Right lobe of liver (tissue), 6 donors: ENCODE measurements around the gene ZNF735. TPM values are rescaled to one million over a fixed set of nuclear protein-coding genes. Genes with fewer than 3 reads are reported as not detected.
"Not testable (repeated sequence)": the region's sequence is repeated elsewhere in the genome, so short reads cannot be mapped to it uniquely, and the experiment has no call there.

Source experiments
- ATAC-seq, 4 donors: fragments of 200-7000 bp; cut with Tn5 transposase; one replicate each; pipeline ENCODE4 v1.9.1; 2020; ENCODE audit warnings: mild to moderate bottlenecking in 4 of 4, moderate library complexity in 4 of 4
- DNase-seq, 3 donors: peaks; one replicate each; pipeline ENCODE4 v3.0.0-alpha.2; 2020
- H3K27ac ChIP-seq, 3 donors: fragments of 200-600 bp; one replicate each; pipeline ENCODE4 v1.8.0; 2022
- H3K27me3 ChIP-seq, 2 donors: fragments of 200-600 bp; one replicate each; pipeline ENCODE4 v1.8.0; 2022
- H3K36me3 ChIP-seq, 4 donors: fragments of 200-600 bp; sonication (generic) in 1 of 4; one replicate each; pipeline versions ENCODE4 v1.5.1 to v1.8.0; 2017 to 2022; ENCODE audit warnings: control low read depth in 1 of 4
- H3K4me1 ChIP-seq, 4 donors: fragments of 200-600 bp; sonication (generic) in 1 of 4; one replicate each; pipeline versions ENCODE4 v1.5.1 to v1.8.0; 2017 to 2022; ENCODE audit warnings: control low read depth in 1 of 4
- H3K4me3 ChIP-seq, 3 donors: fragments of 200-600 bp; one replicate each; pipeline ENCODE4 v1.8.0; 2022
- H3K9me3 ChIP-seq, 4 donors: fragments of 200-600 bp; sonication (generic) in 1 of 4; one replicate each; pipeline versions ENCODE4 v1.5.1 to v1.8.0; 2017 to 2022; ENCODE audit warnings: control low read depth in 1 of 4
- POLR2A ChIP-seq: fragments of 450-650 bp; IDR thresholded peaks from one replicate; pipeline ENCODE4 v1.6.1; 2017; ENCODE audit warnings: antibody characterized with exemption, mild to moderate bottlenecking
- WGBS: methylation state at CpG from one replicate; pipeline ENCODE4 v1.1.6; 2018; ENCODE audit warnings: low coverage, low lambda C conversion rate; ENCODE audit not compliant: insufficient coverage; ENCODE audit errors: missing lambda C conversion rate; 5-methylcytosine and 5-hydroxymethylcytosine counted together
- intact Hi-C, 2 donors: fragments of 100-400 bp; cut with DNase I; formaldehyde crosslinking; loops; one replicate each; pipeline versions ENCODE4 v1.11.2 to v1.14.1; 2022
- long read RNA-seq: library from polyadenylated mRNA; unstranded; transcript quantifications from one replicate; pipeline ENCODE4 v2.0.0, GENCODE V29; 2019
- total RNA-seq, 6 experiments: library from RNA; depleted of rRNA in 2 of 6; stranded (reverse); fragments of >200 nt in 2 of 6; fragmentation: NEBNext Ultra II Directional in 3 of 6; extraction: Animal tissue kit (Norgen Biotek cat#: 25700) in 3 of 6; gene quantifications; one replicate each; pipeline versions ENCODE4 v1.1.0 to v1.2.4, GENCODE V29; 2016 to 2023
- TF ChIP-seq, protein P1 (sequence below), 4 donors: fragments of 200-600 bp in 3 of 4; fragments of 450-650 bp in 1 of 4; IDR thresholded peaks; one replicate each; pipeline versions ENCODE4 v1.5.1 to v1.8.0; 2016 to 2022; ENCODE audit warnings: antibody characterized with exemption in 4 of 4, mild to moderate bottlenecking in 2 of 4
- donor health status: DM: no; HTN: yes; CAD: no.
- donor health status: DM: no; HTN: no; CAD: no.
- donor health status: DM: no; HTN: no; CAD: no.
- donor health status: DM: no; HTN: yes; CAD: no.
- donor health status: DM: no; HTN: yes; CAD: no.

ZNF735 gene
- not detected for total RNA-seq
- long read RNA-seq = 0 reads

DNA sequence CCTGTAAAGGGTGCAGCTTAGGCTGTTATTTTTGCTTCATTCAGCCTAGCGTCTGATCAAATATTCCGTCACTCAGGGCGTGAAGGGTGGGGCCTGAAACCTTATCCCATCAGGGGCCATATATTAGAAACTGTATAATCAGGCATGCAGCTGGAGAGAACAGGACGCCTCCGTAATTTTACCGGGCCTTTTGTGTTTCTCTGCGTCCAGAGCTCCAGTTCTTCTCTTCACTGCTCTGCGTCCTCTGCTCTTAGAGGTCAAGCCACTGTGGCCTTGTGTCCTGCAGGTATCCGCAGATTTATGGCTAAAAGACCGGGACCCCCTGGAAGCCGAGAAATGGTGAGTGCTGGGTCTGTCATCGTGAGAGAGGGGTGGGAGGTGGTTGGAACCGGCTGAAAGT is at the start of gene ZNF735:
TSS of gene ZNF735 (plus strand) at position 301 of the 400 bp plus-strand sequence. CDS start at position 301, 0 bp downstream.
- Histone ChIP-seq H3K36me3 (no peaks in the 10 kb centered on the region), H3K4me1 (no peaks in the 10 kb centered on the region), H3K27ac (no peak within 1 kb of the TSS), H3K9me3 (no peaks in the 10 kb centered on the region), H3K4me3 (no peak within 1 kb of the TSS), H3K27me3 (no peaks in the 10 kb centered on the region)
- ATAC-seq (no peak), DNase-seq (no peak)
- intact Hi-C loops = no loop called here
- TF ChIP-seq, protein P1, sequence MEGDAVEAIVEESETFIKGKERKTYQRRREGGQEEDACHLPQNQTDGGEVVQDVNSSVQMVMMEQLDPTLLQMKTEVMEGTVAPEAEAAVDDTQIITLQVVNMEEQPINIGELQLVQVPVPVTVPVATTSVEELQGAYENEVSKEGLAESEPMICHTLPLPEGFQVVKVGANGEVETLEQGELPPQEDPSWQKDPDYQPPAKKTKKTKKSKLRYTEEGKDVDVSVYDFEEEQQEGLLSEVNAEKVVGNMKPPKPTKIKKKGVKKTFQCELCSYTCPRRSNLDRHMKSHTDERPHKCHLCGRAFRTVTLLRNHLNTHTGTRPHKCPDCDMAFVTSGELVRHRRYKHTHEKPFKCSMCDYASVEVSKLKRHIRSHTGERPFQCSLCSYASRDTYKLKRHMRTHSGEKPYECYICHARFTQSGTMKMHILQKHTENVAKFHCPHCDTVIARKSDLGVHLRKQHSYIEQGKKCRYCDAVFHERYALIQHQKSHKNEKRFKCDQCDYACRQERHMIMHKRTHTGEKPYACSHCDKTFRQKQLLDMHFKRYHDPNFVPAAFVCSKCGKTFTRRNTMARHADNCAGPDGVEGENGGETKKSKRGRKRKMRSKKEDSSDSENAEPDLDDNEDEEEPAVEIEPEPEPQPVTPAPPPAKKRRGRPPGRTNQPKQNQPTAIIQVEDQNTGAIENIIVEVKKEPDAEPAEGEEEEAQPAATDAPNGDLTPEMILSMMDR (IDR thresholded peaks at IDR 0.05) = no peak
- no peak for TF ChIP-seq POLR2A
- WGBS = 79% methylated on average over 8 of the region's 13 CpGs

DNA sequence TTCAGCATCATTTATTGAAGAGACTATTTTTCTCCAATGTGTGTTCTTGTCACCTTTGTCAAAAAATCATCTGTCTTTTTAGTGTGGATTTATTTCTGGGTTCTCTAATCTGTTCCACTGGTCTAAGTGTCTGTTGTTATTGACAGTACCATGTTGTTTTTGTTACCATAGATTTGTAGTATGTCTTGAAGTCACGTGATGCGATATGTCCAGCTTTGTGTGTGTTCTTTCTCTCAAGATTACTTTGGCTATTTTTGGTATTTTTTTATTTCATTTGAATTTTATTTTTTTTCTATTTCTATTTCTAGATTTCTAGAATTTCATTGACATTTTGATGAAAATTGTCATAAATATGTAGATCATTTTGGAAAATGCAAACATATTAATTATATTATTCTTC is 36.0 kb upstream of the ZNF735 start:
- H3K9me3 ChIP-seq, ATAC-seq, H3K36me3 ChIP-seq, H3K4me3 ChIP-seq, intact Hi-C loops, H3K27me3 ChIP-seq, H3K4me1 ChIP-seq, DNase-seq, H3K27ac ChIP-seq: not testable (repeated sequence)
- WGBS = 46% methylated on average over 2 of the region's 2 CpGs

DNA sequence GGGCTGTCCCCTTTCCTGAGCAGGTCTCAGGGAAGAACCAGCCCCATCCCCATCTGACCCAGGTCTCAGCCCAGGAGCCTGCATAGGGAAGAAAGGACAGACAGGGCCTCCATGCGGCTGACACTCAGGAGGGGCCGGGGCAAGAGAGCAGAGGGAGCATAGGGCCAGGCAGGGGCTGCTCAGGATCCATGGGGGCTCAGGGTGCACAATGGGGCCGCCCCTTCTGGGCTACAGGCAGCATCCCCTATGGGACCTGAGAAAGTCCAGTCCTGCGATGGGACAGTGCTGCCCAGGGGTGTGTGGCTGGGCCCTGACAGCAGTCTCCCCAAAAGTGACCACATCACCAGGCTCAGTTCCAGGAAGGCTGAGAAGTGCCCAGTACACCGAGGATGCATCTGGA is 32.7 kb upstream of the ZNF735 start:
- ATAC-seq = peak in 1 of 4 donors; percentile 16
- H3K9me3 ChIP-seq = no peaks in the 10 kb centered on the region
- no peak overlapping the region for H3K27ac ChIP-seq
- no peak overlapping the region for H3K4me3 ChIP-seq
- TF ChIP-seq, protein P1 (IDR thresholded peaks at IDR 0.05) = no peak
- no peak for TF ChIP-seq POLR2A
- H3K4me1 ChIP-seq = no peaks in the 10 kb centered on the region
- H3K36me3 ChIP-seq = no peaks in the 10 kb centered on the region
- no peak for DNase-seq
- intact Hi-C loops = no loop called here
- whole genome bisulfite sequencing = no CpG with 5 or more reads among the region's 5 CpGs
- no peaks in the 10 kb centered on the region for H3K27me3 ChIP-seq

DNA sequence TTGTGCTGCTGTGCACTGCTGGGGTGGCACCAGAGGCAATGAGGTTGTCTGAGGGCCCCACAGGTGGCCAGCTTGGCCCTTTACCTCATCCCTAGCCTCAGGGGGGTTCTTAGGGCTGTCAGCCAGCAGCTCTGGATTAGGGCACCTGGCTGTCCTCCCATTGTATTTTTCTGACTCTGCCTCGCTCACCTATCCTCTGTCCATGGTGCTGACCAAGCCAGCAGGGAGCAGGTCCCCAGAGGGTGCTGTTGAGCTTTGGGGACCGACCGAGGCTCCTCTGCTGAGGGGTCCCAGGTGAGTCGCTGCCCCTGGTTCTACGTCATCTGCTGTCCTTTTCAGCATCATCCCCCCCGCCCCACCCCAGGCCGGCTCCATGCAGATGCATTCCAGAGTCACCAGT is 32.1 kb upstream of the ZNF735 start:
- TF ChIP-seq POLR2A = no peak
- TF ChIP-seq, protein P1 (IDR thresholded peaks at IDR 0.05) = no peak
- Histone ChIP-seq H3K9me3 (no peaks in the 10 kb centered on the region), H3K27ac (no peak overlapping the region), H3K4me3 (no peak overlapping the region), H3K4me1 (no peaks in the 10 kb centered on the region), H3K27me3 (no peaks in the 10 kb centered on the region), H3K36me3 (no peaks in the 10 kb centered on the region)
- WGBS = 31% methylated on average over 7 of the region's 7 CpGs
- intact Hi-C loops = no loop called here
- ATAC-seq (peak in 1 of 4 donors; percentile 24), DNase-seq (no peak)

DNA sequence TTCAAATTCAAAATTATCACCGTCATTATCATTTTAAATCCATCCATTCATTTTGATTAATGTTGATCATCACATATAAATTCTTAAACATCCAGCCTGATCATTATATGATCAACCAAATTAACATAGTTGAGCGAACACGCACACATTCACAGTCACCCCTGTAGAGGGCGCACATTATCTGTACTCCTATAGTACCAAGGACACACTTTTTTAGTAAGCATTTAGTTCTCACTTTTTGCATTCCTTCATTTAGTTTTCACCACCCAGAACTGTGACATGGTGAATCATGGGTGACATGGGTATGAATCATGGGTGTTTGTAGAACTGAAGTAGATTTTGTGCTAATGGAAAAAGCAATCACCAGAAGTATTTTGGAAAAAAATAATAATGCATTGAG is 26.0 kb upstream of the ZNF735 start:
- Histone ChIP-seq H3K27ac (no peak overlapping the region), H3K27me3 (no peaks in the 10 kb centered on the region), H3K4me3 (no peak overlapping the region), H3K36me3 (no peaks in the 10 kb centered on the region), H3K4me1 (no peaks in the 10 kb centered on the region), H3K9me3 (no peaks in the 10 kb centered on the region)
- intact Hi-C loops = loop anchor here (5.0 kb wide), 1 partner anchor 436 kb away; no protein-coding TSS in a partner anchor
- DNase-seq (no peak), ATAC-seq (peak in 2 of 4 donors; percentile 39 to 46)
- 41% methylated on average over 4 of the region's 4 CpGs for WGBS
- TF ChIP-seq, protein P1 (IDR thresholded peaks at IDR 0.05) = peak; percentile 22 to 39 (median 34)
- no peak for TF ChIP-seq POLR2A
